GM18873 (cell line): ENCODE data around the gene TUBB3.
"Not testable (repeated sequence)": the region's sequence is repeated elsewhere in the genome, so short reads cannot be mapped to it uniquely, and the experiment has no call there.

Source experiments
- ATAC-seq: cut with Tn5 transposase; IDR thresholded peaks from one replicate; pipeline ENCODE4 v1.9.1; 2021; ENCODE audit warnings: mild to moderate bottlenecking, moderate library complexity, moderate number of reproducible peaks; ENCODE audit not compliant: unreplicated experiment, low FRiP score

The TUBB3 gene

GRCh38 chr16:89922884-89923639 lies at the start of gene TUBB3:
TSS of gene TUBB3 (plus strand) at chr16:89923342. CDS start at chr16:89923402, 60 bp downstream.
- no peak for ATAC-seq

- peak; percentile 48 for ATAC-seq
Measured at GRCh38 chr16:89873972-89874689, 49.0 kb upstream of the TUBB3 start.

- ATAC-seq = not testable (repeated sequence)
Measured at GRCh38 chr16:89879123-89879522, 44.0 kb upstream of the TUBB3 start.

- ATAC-seq = no peak
Measured at GRCh38 chr16:89880477-89881367, 42.4 kb upstream of the TUBB3 start.

- ATAC-seq = no peak
Measured at GRCh38 chr16:89881368-89881730, 41.8 kb upstream of the TUBB3 start.

- no peak for ATAC-seq
Measured at GRCh38 chr16:89883346-89884040, 39.6 kb upstream of the TUBB3 start.

- no peak for ATAC-seq
Measured at GRCh38 chr16:89884041-89884421, 39.1 kb upstream of the TUBB3 start.

GRCh38 chr16:89887243-89887642 lies 35.9 kb upstream of the TUBB3 start:
- no peak for ATAC-seq

- no peak for ATAC-seq
Measured at GRCh38 chr16:89890200-89890599, 32.9 kb upstream of the TUBB3 start.

- no peak for ATAC-seq
Measured at GRCh38 chr16:89890886-89891657, 32.1 kb upstream of the TUBB3 start.

GRCh38 chr16:89892055-89892630 lies 31.0 kb upstream of the TUBB3 start:
- ATAC-seq = no peak

GRCh38 chr16:89892635-89893034 lies 30.5 kb upstream of the TUBB3 start:
- no peak for ATAC-seq

GRCh38 chr16:89893642-89894548 lies 29.2 kb upstream of the TUBB3 start:
- ATAC-seq = no peak

GRCh38 chr16:89895482-89896250 lies 27.5 kb upstream of the TUBB3 start:
- no peak for ATAC-seq

- ATAC-seq = no peak
Measured at GRCh38 chr16:89897204-89897603, 25.9 kb upstream of the TUBB3 start.

GRCh38 chr16:89898201-89898967 lies 24.8 kb upstream of the TUBB3 start:
- no peak for ATAC-seq
